ENCODE results near the gene ADCK2. TPM values are rescaled to one million over a fixed set of nuclear protein-coding genes. Genes with fewer than 3 reads are reported as not detected.
"Not testable (repeated sequence)": the region's sequence is repeated elsewhere in the genome, so short reads cannot be mapped to it uniquely, and the experiment has no call there.

ADCK2 gene
- total RNA-seq, 4 donors from 2014 or later = 19.7 to 27.2 (median 23.3) TPM

DNA sequence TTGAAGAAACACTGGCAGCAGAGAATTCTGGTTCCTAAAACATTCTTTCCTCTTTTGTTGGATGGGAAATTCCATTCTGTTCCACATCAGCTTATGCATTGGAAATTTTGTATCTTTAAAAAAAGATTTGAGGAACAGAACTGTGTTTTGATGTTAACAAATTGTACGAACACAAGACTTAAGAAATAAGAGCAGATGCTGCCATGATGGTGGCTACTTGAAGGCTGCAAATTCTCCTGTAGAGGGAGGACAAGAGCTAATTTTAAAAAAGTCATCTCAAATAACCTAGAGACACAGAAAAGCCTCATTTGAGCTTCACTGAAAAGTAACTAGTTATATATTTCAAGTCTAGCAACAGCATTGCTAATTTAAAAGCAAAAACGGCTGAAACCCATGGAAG is 53.5 kb downstream of the ADCK2 start:
- H3K9me3 ChIP-seq = no peaks in the 10 kb centered on the region
- DNase-seq = no peak
- in situ Hi-C loops (cut with MboI; ENCODE audit: low sequenced_read_pairs in 4 of 4) = no loop called here
- intact Hi-C loops (cut with DNase I; ENCODE audit: low total_unique reads) = no loop called here
- no peaks in the 10 kb centered on the region for H3K36me3 ChIP-seq
- H3K4me1 ChIP-seq = no peaks in the 10 kb centered on the region
- no peak for TF ChIP-seq CTCF (IDR thresholded peaks at IDR 0.05 in 4 of 5, conservative IDR thresholded peaks at IDR 0.05 in 1 of 5)
- TF ChIP-seq POLR2A (IDR thresholded peaks at IDR 0.05) = no peak
- no peak for ATAC-seq
- H3K27me3 ChIP-seq = no peaks in the 10 kb centered on the region
- no peak overlapping the region for H3K4me3 ChIP-seq
- H3K27ac ChIP-seq = no peak overlapping the region

- Histone ChIP-seq H3K36me3 (peaks cover 0 to 8% of the 10 kb centered on the region in 2 donors), H3K27me3 (no peaks in the 10 kb centered on the region), H3K9me3 (no peaks in the 10 kb centered on the region), H3K4me1 (no peaks in the 10 kb centered on the region), H3K27ac (no peak overlapping the region), H3K4me3 (no peak overlapping the region)
- no peak for TF ChIP-seq POLR2A (IDR thresholded peaks at IDR 0.05)
- TF ChIP-seq CTCF (IDR thresholded peaks at IDR 0.05 in 4 of 5, conservative IDR thresholded peaks at IDR 0.05 in 1 of 5) = no peak
- DNase-seq (no peak), ATAC-seq (no peak)
- intact Hi-C loops (cut with DNase I; ENCODE audit: low total_unique reads) = no loop called here
- in situ Hi-C loops (cut with MboI; ENCODE audit: low sequenced_read_pairs in 4 of 4) = no loop called here
These were observed 59.7 kb downstream of the ADCK2 start for GRCh38 chr7:140732416-140732815.

- Histone ChIP-seq H3K4me3 (no peak overlapping the region), H3K9me3 (no peaks in the 10 kb centered on the region), H3K27ac (no peak overlapping the region), H3K36me3 (peaks cover 0 to 22% of the 10 kb centered on the region in 2 donors), H3K27me3 (no peaks in the 10 kb centered on the region), H3K4me1 (no peaks in the 10 kb centered on the region)
- TF ChIP-seq CTCF (IDR thresholded peaks at IDR 0.05 in 4 of 5, conservative IDR thresholded peaks at IDR 0.05 in 1 of 5) (no peak), POLR2A (IDR thresholded peaks at IDR 0.05) (no peak)
- ATAC-seq (no peak), DNase-seq (no peak)
- intact Hi-C loops (cut with DNase I; ENCODE audit: low total_unique reads) (no loop called here), in situ Hi-C loops (cut with MboI; ENCODE audit: low sequenced_read_pairs in 4 of 4) (no loop called here)
These were observed 61.4 kb downstream of the ADCK2 start for GRCh38 chr7:140734096-140734495.

DNA sequence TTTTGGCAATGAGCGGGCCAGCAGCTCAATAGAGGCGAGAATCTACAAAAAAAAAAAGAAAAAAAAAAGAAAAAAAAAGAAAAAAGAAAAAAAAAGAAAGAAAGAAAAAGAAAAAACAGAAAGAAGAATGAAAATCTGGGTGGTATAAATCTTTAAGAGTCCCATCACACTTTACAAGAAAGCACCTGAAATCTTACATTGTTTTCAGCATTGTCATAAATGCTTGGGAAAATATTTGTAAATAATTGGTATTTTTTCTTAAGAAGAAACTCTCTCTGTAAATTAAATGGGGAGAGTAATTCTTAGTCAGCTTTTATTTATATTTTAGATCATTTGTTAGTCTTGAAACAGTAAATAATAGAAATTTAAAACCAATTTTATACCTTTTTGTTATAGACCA is 62.0 kb downstream of the ADCK2 start:
- Histone ChIP-seq H3K27me3 (no peaks in the 10 kb centered on the region), H3K4me3 (no peak overlapping the region), H3K27ac (no peak overlapping the region), H3K9me3 (no peaks in the 10 kb centered on the region), H3K4me1 (no peaks in the 10 kb centered on the region), H3K36me3 (peaks cover 0 to 28% of the 10 kb centered on the region in 2 donors)
- ATAC-seq = no peak
- TF ChIP-seq CTCF (IDR thresholded peaks at IDR 0.05 in 4 of 5, conservative IDR thresholded peaks at IDR 0.05 in 1 of 5) = no peak
- DNase-seq = no peak
- intact Hi-C loops (cut with DNase I; ENCODE audit: low total_unique reads) = no loop called here
- in situ Hi-C loops (cut with MboI; ENCODE audit: low sequenced_read_pairs in 4 of 4) = no loop called here

DNA sequence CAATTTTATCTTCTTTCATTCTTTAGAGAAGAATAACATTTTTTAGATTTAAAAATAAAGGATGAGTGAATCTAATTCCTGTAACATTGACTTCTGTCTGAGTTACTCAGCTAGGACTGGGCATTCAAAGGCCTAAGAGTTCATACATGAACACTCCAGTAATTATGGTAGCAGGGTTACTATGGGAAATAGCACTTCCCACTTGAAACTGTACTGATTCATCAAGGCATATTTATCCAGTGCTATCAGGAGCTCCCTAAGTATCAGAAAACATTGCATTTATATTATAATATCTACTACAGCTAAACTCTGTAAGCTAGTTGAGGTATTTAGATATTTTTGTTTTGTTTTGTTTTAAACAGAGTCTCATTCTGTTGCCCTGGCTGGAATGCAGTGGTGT is 65.5 kb downstream of the ADCK2 start:
- in situ Hi-C loops (cut with MboI; ENCODE audit: low sequenced_read_pairs in 4 of 4) = no loop called here
- DNase-seq (no peak), ATAC-seq (no peak)
- Histone ChIP-seq H3K4me3 (no peak overlapping the region), H3K9me3 (no peaks in the 10 kb centered on the region), H3K27ac (no peak overlapping the region), H3K36me3 (peaks cover 0 to 29% of the 10 kb centered on the region in 2 donors), H3K4me1 (no peaks in the 10 kb centered on the region), H3K27me3 (no peaks in the 10 kb centered on the region)
- TF ChIP-seq POLR2A (IDR thresholded peaks at IDR 0.05) (no peak), CTCF (IDR thresholded peaks at IDR 0.05 in 4 of 5, conservative IDR thresholded peaks at IDR 0.05 in 1 of 5) (no peak)
- intact Hi-C loops (cut with DNase I; ENCODE audit: low total_unique reads) = no loop called here

- H3K4me3 ChIP-seq; in situ Hi-C loops (cut with MboI; ENCODE audit: low sequenced_read_pairs in 4 of 4); H3K27me3 ChIP-seq; intact Hi-C loops (cut with DNase I; ENCODE audit: low total_unique reads); H3K27ac ChIP-seq; DNase-seq; H3K4me1 ChIP-seq; ATAC-seq; H3K9me3 ChIP-seq: not testable (repeated sequence)
- H3K36me3 ChIP-seq = peaks cover 0 to 15% of the 10 kb centered on the region in 2 donors
These were observed 70.5 kb downstream of the ADCK2 start for GRCh38 chr7:140743255-140743654.
